Activated T-helper 1 cell treated with Interleukin-2 at 50 U/mL for 16 hours (primary cell): ENCODE data around the gene PLIN5.
"Not testable (repeated sequence)": the region's sequence is repeated elsewhere in the genome, so short reads cannot be mapped to it uniquely, and the experiment has no call there.

Experiments used
- DNase-seq: peaks from one replicate; pipeline ENCODE4 v3.0.0-alpha.2; 2020; ENCODE audit warnings: low read depth

PLIN5 gene

DNA sequence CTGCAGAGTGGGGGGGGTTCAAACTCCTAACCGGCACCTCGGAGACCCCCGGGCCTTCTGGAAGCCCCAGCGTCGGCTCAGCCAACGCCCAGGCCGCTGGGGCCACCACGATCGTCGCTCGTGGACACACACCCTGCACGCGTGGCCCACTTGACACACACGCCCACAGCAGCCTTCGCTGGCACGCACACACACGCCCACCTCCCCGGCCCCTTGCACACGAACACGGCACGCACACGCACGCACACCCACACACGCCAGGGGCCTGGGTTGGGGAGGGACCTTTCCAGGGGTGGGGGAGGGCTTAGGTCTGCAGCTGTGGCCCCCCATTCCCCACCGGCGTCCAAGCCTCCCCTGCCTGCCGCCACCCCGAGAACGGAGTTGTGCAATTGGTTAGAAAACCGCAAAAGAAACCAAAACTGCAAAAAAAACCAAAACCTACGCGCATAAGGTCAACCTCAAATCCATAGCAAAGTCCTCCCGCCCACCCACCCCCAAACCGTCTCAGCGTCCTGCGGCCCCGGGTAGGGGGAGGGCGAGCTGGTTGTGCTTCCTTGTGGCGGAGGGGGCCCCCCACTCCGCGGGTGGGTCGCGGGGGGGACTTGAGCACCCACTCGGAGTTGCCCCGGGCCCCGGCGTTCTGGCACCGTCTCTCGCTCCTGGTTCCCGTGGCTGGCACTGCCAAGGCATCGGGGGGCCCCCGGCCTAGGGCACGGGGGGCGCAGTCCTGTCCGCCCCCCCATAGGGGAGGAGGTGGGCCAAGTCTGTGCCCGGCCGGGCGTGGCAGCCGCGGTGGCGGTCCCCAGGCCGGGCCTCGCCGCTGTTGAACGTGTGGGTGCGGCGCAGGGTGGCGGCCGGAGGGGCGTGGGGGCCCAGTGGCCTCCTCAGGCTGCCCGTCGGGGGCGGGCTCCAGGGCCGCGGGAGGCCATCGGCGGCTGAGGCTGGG lies 8.1 kb upstream of the PLIN5 start:
- no peak for DNase-seq

- DNase-seq, result not testable (repeated sequence)
Observed at GRCh38 chr19:4541806-4542145, 6.8 kb upstream of the PLIN5 start.

- DNase-seq, result no peak
Observed at GRCh38 chr19:4541114-4541805, 6.2 kb upstream of the PLIN5 start.

- no peak for DNase-seq
Observed at GRCh38 chr19:4539693-4540581, 4.9 kb upstream of the PLIN5 start, which contains the start of gene LRG1. Gene LRG1, minus strand, starts transcription at chr19:4540036. Its CDS starts 23 bp downstream, at chr19:4540013.

DNA sequence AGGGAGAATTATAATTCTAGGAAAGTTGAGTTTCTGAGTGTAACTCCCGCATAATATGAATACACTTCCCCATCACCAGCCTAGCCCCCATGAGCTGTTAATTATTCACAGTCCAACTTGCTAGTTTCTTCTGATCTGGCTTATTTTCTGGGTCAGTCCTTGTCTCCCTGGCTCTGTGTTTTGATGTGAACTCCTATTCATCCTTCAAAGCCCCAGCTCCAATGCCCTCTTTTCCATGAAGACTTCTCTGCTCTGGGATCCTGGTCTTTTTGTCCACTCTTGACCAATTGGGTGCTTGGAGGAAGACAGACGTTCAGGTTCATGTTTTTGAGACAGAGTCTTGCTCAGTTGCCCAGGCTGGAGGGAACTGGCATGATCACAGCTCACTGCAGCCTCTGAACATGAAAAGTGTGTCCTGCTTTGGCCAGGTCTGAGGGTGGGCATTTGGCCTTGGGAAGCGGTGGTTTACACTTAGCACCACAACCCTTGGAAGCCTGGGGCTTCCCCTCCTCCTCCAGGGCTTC lies 4.2 kb upstream of the PLIN5 start:
- DNase-seq, result no peak

GRCh38 chr19:4538601-4538954 lies 3.6 kb upstream of the PLIN5 start:
- DNase-seq, result no peak

DNA sequence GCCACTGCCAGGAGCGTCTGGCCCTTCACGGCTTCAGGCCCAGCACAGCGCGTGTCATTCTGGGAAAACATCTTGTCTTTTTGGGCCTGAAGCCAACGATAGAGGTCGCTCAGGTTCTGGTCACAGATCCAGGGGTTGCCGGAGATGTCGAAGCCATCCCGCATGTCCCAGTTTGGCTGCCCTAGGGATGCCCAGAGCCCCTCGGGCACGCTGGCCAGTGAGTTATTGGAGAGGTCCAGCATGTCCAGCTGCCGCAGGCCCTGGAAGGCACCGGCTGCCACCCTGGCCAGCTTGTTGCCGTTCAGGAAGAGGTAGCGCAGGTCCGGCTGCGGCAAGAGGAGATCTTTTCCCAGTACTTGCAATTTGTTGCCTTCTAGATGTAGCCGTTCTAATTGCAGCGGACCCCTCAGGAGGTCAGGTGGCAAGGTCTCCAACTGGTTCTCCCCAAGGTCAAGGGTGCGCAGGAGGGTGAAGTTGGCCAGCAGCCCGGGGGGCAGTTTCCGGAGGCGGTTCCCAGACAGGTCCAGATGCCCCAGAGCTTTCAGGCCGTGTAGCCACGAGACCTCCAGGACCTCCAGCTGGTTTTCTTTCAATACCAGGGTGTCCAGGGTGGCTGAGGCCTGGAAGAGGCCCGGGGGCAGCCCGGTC lies 3.1 kb upstream of the PLIN5 start:
- DNase-seq, result no peak

GRCh38 chr19:4536798-4537197 lies 1.8 kb upstream of the PLIN5 start:
- DNase-seq, result no peak

DNA sequence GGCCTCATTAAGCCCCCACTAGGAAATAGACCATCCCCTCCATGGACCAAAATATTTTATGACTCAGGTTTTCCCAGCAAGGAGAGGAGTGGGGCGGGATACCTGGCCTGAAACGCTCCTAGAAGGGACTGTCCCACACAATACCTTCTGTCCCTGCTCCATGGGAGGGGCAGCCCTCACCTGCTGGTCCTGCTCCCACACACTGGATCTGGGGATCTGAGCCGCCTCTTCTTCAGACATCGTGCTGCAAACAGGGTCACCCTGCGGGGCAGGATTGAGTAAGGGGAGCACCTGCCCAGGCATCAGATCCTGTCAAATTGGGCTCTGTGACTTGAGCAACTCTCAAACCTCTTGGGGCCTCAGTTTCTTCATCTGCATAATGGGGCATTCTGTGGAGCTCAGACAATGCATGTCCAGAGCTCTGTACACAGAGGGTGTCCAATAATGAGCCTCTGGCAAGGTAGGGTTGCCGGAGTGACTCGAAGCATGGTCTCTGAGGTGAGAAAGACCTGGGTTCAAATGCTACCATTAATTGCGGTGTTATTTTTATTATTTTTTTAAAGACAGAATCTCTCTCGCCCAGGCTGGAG lies 1.1 kb downstream of the PLIN5 start:
- no peak for DNase-seq

DNA sequence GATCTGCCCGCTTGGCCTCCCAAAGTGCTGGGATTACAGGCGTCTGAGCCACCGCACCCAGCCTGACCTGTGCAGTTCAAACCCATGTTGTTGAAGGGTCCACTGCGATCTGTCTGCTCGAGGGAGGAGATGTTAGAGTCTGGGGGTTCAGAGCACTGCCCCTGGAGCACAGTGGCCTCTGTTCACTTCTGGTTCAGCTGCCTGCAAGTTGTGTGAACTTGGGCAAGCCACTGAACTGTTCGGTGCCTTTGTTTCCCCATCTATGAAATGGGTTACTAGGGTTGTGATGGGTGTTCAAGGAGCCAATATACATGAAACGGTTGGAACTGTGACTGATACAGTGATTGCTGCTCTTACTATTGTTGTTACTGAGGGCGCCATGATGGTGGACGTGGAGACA lies 1.7 kb downstream of the PLIN5 start:
- no peak for DNase-seq

- no peak for DNase-seq
Observed at GRCh38 chr19:4531562-4532165, 3.4 kb downstream of the PLIN5 start.

DNA sequence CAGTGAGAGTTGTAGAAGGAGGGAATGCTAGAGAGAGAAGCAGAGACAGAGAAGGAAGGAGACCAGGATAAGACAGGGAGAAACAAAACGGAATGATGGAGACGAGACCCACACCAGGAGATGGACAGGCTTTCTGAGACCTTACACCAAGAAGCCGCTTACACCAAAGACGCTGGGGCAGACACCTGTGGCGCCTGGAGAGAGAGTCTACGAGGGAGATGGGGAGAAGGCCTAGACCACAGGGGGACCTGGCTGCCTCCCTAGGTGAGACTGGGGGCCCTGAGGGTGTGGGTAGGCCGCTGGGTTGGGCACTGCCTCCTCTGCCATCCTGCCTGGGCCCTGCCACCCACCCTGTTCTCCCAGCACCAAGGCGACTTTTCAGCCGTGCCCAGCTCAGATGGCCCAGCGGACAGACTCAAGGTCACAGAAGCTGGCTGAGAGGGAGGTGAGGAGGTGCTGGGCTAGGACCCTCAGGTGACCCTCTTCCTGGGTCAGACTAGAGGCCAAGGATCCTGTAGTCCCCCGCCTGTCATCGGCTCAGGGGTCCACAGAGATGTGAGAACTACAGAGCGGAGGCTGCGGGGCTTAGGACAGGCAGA lies 5.0 kb downstream of the PLIN5 start:
- DNase-seq, result no peak

DNA sequence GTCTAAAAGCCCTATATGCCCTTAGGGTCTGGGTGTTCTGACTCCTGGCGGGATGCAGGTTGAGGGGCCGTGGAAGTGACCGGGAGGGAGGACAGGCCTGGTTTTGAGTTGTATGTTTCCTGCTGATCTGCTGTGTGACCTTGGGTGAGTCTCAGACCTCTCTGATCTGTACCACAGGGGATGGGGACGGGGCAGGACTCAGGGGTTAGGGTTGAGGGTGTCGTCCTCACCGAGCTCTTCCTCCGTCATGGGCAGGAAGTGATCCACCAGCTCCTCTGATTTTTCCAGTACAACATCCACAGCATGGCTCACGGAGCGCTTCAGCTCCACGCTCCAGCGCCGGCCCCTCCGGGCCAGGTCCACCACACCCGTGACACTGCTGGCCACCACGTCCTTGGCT lies 6.2 kb downstream of the PLIN5 start:
- no peak for DNase-seq

DNA sequence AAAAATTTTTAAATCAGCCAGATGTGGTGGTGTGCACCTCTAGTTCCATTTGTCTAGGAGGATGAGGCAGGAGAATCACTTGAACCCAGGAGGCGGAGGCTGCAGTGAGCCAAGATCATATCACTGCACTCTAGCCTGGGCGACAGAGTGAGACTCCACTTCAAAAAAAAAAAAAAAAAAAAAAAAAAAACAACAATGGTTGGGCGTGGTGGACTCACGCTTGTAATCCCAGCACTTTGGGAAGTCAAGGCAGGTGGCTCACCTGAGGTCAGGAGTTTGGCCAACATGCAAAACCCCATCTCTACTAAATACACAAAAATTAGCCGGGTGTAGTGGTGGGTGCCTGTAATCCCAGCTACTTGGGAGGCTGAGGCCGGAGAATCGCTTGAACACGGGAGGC lies 7.6 kb downstream of the PLIN5 start:
- DNase-seq, result not testable (repeated sequence)

DNA sequence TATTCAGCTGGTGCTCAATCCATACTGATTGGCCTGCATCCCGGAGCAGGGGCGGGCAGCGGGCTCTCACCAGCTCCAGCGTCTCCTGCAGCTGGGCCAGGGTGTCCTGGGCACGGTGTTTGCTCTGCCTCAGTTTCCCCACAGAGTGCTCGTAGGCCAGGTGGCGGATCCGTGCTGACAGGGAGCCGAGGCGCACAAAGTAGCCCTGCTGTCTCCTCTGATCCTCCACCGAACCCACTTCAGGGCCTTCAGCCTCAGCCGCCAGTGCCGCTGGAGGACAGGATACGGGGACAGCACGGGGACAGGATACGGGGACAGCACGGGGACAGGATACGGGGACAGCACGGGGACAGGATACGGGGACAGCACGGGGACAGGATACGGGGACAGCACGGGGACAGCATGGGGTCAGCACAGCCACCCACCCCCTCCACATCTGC lies 9.4 kb downstream of the PLIN5 start:
- no peak for DNase-seq

DNA sequence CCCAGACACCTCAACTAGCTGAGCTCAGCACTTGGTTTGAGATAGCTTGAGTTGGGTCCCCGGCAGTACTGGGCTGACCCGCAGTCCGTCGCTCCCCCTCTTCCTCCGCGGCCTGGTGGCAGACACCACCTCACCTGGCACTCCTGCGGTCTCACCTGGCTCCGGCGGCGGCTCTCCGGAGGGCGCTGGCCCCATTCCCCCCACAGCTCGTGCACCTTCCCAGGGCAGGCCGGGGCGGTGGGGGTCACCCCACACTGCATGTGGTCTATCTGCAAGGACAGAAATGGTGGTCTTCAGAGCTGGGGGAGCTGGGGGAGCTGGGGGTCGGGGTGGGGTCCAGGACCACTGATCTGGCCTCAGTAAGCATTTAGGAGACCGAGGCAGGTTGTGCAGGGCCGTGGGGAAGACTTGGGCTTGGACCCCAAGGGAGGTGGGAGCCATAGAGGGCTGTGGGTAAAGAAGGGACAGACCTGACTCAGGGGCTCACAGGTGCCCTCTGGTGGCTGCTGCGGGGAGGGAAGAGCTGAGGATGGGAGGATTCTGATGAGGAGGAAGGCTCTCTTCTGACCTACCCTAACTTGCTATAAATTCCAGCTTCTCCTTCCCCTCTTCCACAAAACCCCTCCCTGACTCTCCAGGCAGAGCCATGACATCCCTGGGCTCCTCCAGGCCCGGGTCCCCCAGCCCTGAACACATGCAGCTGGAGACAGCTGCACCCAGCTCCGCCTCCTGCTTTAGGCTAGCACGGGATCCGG lies 10.0 kb downstream of the PLIN5 start:
- peak; percentile 29 for DNase-seq

DNA sequence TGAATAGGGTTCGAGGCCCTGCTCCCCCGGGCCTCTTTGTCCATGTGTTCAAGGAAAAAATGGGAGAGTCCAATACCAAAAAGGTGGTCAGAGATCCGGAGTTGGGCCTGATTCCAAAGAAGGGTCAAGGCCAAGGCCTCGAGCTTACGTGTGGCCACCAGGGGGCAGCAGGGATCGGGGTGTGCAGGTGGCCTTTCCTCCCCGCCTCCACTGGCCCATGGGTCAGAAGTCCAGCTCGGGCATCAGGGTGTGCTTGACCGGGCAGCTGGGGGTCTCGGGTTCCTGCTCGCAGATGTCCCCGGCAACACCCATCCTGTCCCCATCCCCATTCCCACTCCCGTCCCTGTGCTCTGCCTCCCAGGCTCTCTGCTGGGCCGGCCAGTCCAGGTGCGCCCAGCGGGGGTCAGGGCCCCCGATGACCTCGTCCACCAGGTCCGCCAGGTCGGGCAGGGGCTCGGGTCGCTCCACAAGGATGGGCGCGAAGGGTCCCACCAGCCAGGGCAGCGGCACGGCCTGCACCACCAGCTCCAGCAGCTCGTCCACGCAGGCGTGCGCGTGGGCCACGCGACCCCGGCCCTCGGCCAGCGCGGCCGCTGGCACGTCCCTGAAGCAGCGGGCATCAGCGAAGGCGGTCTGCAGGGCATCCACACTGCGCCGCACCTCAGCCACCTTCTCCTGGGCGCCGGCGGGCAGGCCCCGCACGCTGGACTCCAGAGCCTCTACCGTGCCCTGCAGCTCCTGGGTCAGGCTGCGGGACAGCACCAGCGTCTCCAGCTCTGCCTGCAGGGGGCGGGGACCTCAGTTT lies 11.5 kb downstream of the PLIN5 start:
- no peak for DNase-seq

DNA sequence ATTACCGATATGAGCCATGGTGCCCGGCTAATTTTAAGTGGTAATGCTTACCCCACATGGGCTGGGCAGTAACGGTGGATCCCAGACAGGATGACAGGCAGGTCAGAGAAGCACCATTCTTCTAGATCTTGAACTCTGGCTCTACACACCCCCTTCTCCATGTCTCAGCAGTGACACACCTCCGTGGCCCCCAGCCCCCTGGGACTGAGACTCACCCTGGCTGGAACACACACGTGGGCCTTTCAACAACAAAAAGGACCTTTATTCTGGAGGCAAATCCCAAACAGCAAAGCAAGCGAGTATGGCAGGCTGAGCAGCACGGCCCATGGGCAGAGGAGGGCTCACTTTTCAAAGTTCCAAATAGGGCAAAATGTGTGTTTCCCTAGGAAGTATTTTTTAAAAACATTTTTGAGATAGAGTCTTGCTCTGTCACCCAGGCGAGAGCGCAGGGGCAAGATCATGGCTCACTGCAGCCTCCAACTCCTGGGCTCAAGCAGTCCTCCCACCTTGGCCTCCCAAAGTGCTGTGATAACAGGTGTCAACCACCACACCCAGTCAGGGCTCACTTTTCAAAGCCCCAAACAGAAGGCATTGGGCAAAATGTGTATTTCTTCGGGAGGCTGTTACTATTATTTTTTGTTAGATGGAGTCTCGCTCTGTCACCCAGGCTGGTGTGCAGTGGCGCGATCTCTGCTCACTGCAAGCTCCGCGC lies 12.6 kb downstream of the PLIN5 start:
- DNase-seq, result no peak
